Activated T-helper 17 cell treated with anti-CD3 and anti-CD28 coated beads, Interleukin-2, amount 50 U/mL, for 72 hours (primary cell): ENCODE measurements around the gene UBR7. TPM values are rescaled to one million over a fixed set of nuclear protein-coding genes. Genes with fewer than 3 reads are reported as not detected.
"Not testable (repeated sequence)": the region's sequence is repeated elsewhere in the genome, so short reads cannot be mapped to it uniquely, and the experiment has no call there.

Experiments
- ATAC-seq: fragments of 150-1000 bp; cut with Tn5 transposase; replicated peaks from 2 replicates; pipeline ENCODE4 v1.10.0; 2021; ENCODE audit warnings: mild to moderate bottlenecking, moderate library complexity
- H3K27ac Mint-ChIP-seq: one replicate; pipeline ENCODE4 v1.8.0; 2022; ENCODE audit warnings: mixed read lengths
- H3K27me3 Mint-ChIP-seq: one replicate; pipeline ENCODE4 v1.8.0; 2022; ENCODE audit warnings: mixed read lengths
- H3K36me3 Mint-ChIP-seq: one replicate; pipeline ENCODE4 v1.8.0; 2022; ENCODE audit warnings: low read depth, mild to moderate bottlenecking, mixed read lengths
- H3K4me1 Mint-ChIP-seq: one replicate; pipeline ENCODE4 v1.8.0; 2022; ENCODE audit warnings: mixed read lengths
- H3K4me3 Mint-ChIP-seq: one replicate; pipeline ENCODE4 v1.8.0; 2022; ENCODE audit warnings: mild to moderate bottlenecking, mixed read lengths
- H3K9me3 Mint-ChIP-seq: one replicate; pipeline ENCODE4 v1.8.0; 2022; ENCODE audit warnings: mixed read lengths
- total RNA-seq, 2 donors: library from RNA; stranded (reverse); gene quantifications; one replicate each; pipeline ENCODE4 v1.2.3, GENCODE V29; 2022

UBR7 gene
- total RNA-seq, 2 donors from 2014 or later: 33.0 to 37.1 TPM

GRCh38 chr14:93220509-93220908 lies 13.5 kb downstream of the UBR7 start:
- no peaks in the 10 kb centered on the region for H3K9me3 Mint-ChIP-seq
- no peaks in the 10 kb centered on the region for H3K4me1 Mint-ChIP-seq
- ATAC-seq: no peak
- no peak overlapping the region for H3K27ac Mint-ChIP-seq
- peaks cover 95% of the 10 kb centered on the region for H3K36me3 Mint-ChIP-seq
- H3K27me3 Mint-ChIP-seq: no peaks in the 10 kb centered on the region
- no peak overlapping the region for H3K4me3 Mint-ChIP-seq

GRCh38 chr14:93223565-93223964 lies 16.5 kb downstream of the UBR7 start:
- Mint-ChIP-seq H3K4me3 (no peak overlapping the region), H3K27me3 (no peaks in the 10 kb centered on the region), H3K27ac (no peak overlapping the region), H3K36me3 (peaks cover 95% of the 10 kb centered on the region), H3K4me1 (no peaks in the 10 kb centered on the region), H3K9me3 (no peaks in the 10 kb centered on the region)
- ATAC-seq: no peak

GRCh38 chr14:93228550-93228949 lies 21.5 kb downstream of the UBR7 start:
- H3K36me3 Mint-ChIP-seq: peaks cover 62% of the 10 kb centered on the region
- H3K27ac Mint-ChIP-seq: no peak overlapping the region
- no peak overlapping the region for H3K4me3 Mint-ChIP-seq
- peaks cover 13% of the 10 kb centered on the region for H3K4me1 Mint-ChIP-seq
- no peak for ATAC-seq
- H3K27me3 Mint-ChIP-seq: no peaks in the 10 kb centered on the region
- no peaks in the 10 kb centered on the region for H3K9me3 Mint-ChIP-seq

- Mint-ChIP-seq H3K27ac (peak overlapping the region; percentile 61), H3K36me3 (peaks cover 43% of the 10 kb centered on the region), H3K9me3 (no peaks in the 10 kb centered on the region), H3K4me1 (peaks cover 18% of the 10 kb centered on the region), H3K4me3 (peak overlapping the region; percentile 75), H3K27me3 (no peaks in the 10 kb centered on the region)
- ATAC-seq: no peak
These were observed 23.5 kb downstream of the UBR7 start for GRCh38 chr14:93230539-93230938.

- peaks cover 34% of the 10 kb centered on the region for H3K36me3 Mint-ChIP-seq
- H3K4me3 Mint-ChIP-seq: peak overlapping the region; percentile 75
- peaks cover 18% of the 10 kb centered on the region for H3K4me1 Mint-ChIP-seq
- H3K27me3 Mint-ChIP-seq: no peaks in the 10 kb centered on the region
- peak; percentile 69 for ATAC-seq
- peak overlapping the region; percentile 61 for H3K27ac Mint-ChIP-seq
- H3K9me3 Mint-ChIP-seq: no peaks in the 10 kb centered on the region
These were observed 24.3 kb downstream of the UBR7 start for GRCh38 chr14:93231129-93231979.

GRCh38 chr14:93232159-93232558 lies 25.1 kb downstream of the UBR7 start:
- no peak overlapping the region for H3K27ac Mint-ChIP-seq
- H3K4me3 Mint-ChIP-seq: no peak overlapping the region
- no peak for ATAC-seq
- H3K9me3 Mint-ChIP-seq: no peaks in the 10 kb centered on the region
- peaks cover 26% of the 10 kb centered on the region for H3K36me3 Mint-ChIP-seq
- H3K27me3 Mint-ChIP-seq: no peaks in the 10 kb centered on the region
- H3K4me1 Mint-ChIP-seq: peaks cover 18% of the 10 kb centered on the region

GRCh38 chr14:93233078-93233477 lies 26.0 kb downstream of the UBR7 start:
- H3K4me3 Mint-ChIP-seq, H3K27ac Mint-ChIP-seq, ATAC-seq, H3K27me3 Mint-ChIP-seq, H3K9me3 Mint-ChIP-seq: not testable (repeated sequence)
- Mint-ChIP-seq H3K36me3 (peaks cover 17% of the 10 kb centered on the region), H3K4me1 (peaks cover 18% of the 10 kb centered on the region)

GRCh38 chr14:93234798-93235197 lies 27.7 kb downstream of the UBR7 start:
- Mint-ChIP-seq H3K4me1 (peaks cover 18% of the 10 kb centered on the region), H3K27me3 (no peaks in the 10 kb centered on the region), H3K4me3 (no peak overlapping the region), H3K27ac (no peak overlapping the region), H3K9me3 (no peaks in the 10 kb centered on the region), H3K36me3 (peaks cover 2% of the 10 kb centered on the region)
- ATAC-seq: no peak

- no peaks in the 10 kb centered on the region for H3K9me3 Mint-ChIP-seq
- H3K4me1 Mint-ChIP-seq: peaks cover 2% of the 10 kb centered on the region
- no peak overlapping the region for H3K4me3 Mint-ChIP-seq
- H3K27ac Mint-ChIP-seq: no peak overlapping the region
- H3K27me3 Mint-ChIP-seq: no peaks in the 10 kb centered on the region
- H3K36me3 Mint-ChIP-seq: peaks cover 44% of the 10 kb centered on the region
- no peak for ATAC-seq
These were observed 33.0 kb downstream of the UBR7 start for GRCh38 chr14:93239869-93240677.

GRCh38 chr14:93240678-93241000 lies 33.6 kb downstream of the UBR7 start:
- no peaks in the 10 kb centered on the region for H3K4me1 Mint-ChIP-seq
- H3K36me3 Mint-ChIP-seq: peaks cover 50% of the 10 kb centered on the region
- no peaks in the 10 kb centered on the region for H3K9me3 Mint-ChIP-seq
- ATAC-seq: no peak
- H3K27me3 Mint-ChIP-seq: no peaks in the 10 kb centered on the region
- H3K4me3 Mint-ChIP-seq: no peak overlapping the region
- H3K27ac Mint-ChIP-seq: no peak overlapping the region

- no peaks in the 10 kb centered on the region for H3K4me1 Mint-ChIP-seq
- no peak for ATAC-seq
- H3K27ac Mint-ChIP-seq: no peak overlapping the region
- H3K9me3 Mint-ChIP-seq: no peaks in the 10 kb centered on the region
- no peaks in the 10 kb centered on the region for H3K27me3 Mint-ChIP-seq
- peaks cover 89% of the 10 kb centered on the region for H3K36me3 Mint-ChIP-seq
- no peak overlapping the region for H3K4me3 Mint-ChIP-seq
These were observed 38.8 kb downstream of the UBR7 start for GRCh38 chr14:93245764-93246420.

GRCh38 chr14:93246534-93246933 lies 39.5 kb downstream of the UBR7 start:
- Mint-ChIP-seq H3K4me1 (no peaks in the 10 kb centered on the region), H3K36me3 (peaks cover 89% of the 10 kb centered on the region), H3K9me3 (no peaks in the 10 kb centered on the region), H3K27me3 (no peaks in the 10 kb centered on the region), H3K27ac (no peak overlapping the region), H3K4me3 (no peak overlapping the region)
- ATAC-seq: no peak

GRCh38 chr14:93249128-93249831 lies 42.2 kb downstream of the UBR7 start:
- H3K27ac Mint-ChIP-seq: peak overlapping the region; percentile 84
- H3K36me3 Mint-ChIP-seq: peaks cover 84% of the 10 kb centered on the region
- ATAC-seq: no peak
- H3K9me3 Mint-ChIP-seq: no peaks in the 10 kb centered on the region
- H3K27me3 Mint-ChIP-seq: no peaks in the 10 kb centered on the region
- no peaks in the 10 kb centered on the region for H3K4me1 Mint-ChIP-seq
- no peak overlapping the region for H3K4me3 Mint-ChIP-seq

GRCh38 chr14:93262446-93262845 lies 55.4 kb downstream of the UBR7 start:
- Mint-ChIP-seq H3K4me1 (peaks cover 8% of the 10 kb centered on the region), H3K4me3 (no peak overlapping the region), H3K27me3 (no peaks in the 10 kb centered on the region), H3K9me3 (no peaks in the 10 kb centered on the region), H3K36me3 (peaks cover 57% of the 10 kb centered on the region), H3K27ac (no peak overlapping the region)
- ATAC-seq: no peak
